GM23248 (cell line): Measurements from ENCODE around the gene RGMA.

Experiments
- EZH2 ChIP-seq: fragments of 200-600 bp; sonication (generic); IDR thresholded peaks from 2 replicates; pipeline ENCODE4 v1.6.1; 2018; ENCODE audit warnings: antibody characterized with exemption, mild to moderate bottlenecking; ENCODE audit not compliant: insufficient read depth, poor library complexity, severe bottlenecking
- EZH2phosphoT487 ChIP-seq: fragments of 200-600 bp; sonication (generic); IDR thresholded peaks from 2 replicates; pipeline ENCODE4 v1.6.1; 2018; ENCODE audit warnings: antibody characterized with exemption, moderate library complexity, mild to moderate bottlenecking, low read depth; ENCODE audit not compliant: insufficient read depth

DNA sequence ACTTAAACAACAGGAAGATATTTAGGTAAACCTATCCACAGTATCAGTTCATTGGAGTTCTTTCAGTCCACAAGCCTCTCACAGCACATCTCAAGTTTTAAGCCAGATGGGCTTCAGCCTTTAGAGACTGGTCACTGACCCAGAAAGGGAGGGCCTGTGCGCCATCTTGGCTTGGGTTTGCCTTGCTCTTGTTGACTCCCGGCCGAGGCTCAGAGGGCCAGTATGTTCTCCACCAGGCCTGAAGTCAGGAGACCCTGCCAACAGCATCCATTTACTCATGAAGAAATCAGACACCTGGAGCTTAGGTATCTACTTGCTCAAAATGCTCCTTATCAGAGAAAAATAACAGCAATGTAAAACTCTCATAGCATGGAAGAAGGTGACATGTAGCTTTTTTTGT, 6.2 kb downstream of the RGMA start:
- TF ChIP-seq EZH2: no peak
- no peak for TF ChIP-seq EZH2phosphoT487
